DMS 273 (cell line): ENCODE data around the gene CHEK2.
"Not testable (repeated sequence)": the region's sequence is repeated elsewhere in the genome, so short reads cannot be mapped to it uniquely, and the experiment has no call there.

Experiments used
- DNase-seq: peaks from one replicate; lab custom pipeline; 2025; ENCODE audit not compliant: unreplicated experiment; lab: John Stamatoyannopoulos, UW

Gene CHEK2

GRCh38 chr22:28693041-28693760 lies 48.4 kb downstream of the CHEK2 start:
- DNase-seq = not testable (repeated sequence)

GRCh38 chr22:28689796-28690195 lies 51.8 kb downstream of the CHEK2 start:
- not testable (repeated sequence) for DNase-seq

GRCh38 chr22:28682966-28683365 lies 58.7 kb downstream of the CHEK2 start:
- DNase-seq = not testable (repeated sequence)

- not testable (repeated sequence) for DNase-seq
Observed at GRCh38 chr22:28680813-28681490, 60.7 kb downstream of the CHEK2 start.

GRCh38 chr22:28679611-28680287 lies 61.9 kb downstream of the CHEK2 start, which contains the start of gene TTC28:
TTC28 (minus strand) TSS chr22:28679840; CDS start chr22:28679723, 117 bp downstream.
- DNase-seq = peak; percentile 92

- DNase-seq = peak; percentile 72
Observed at GRCh38 chr22:28678778-28679610, 62.6 kb downstream of the CHEK2 start.

- not testable (repeated sequence) for DNase-seq
Observed at GRCh38 chr22:28678170-28678569, 63.5 kb downstream of the CHEK2 start.

- DNase-seq = no peak
Observed at GRCh38 chr22:28674121-28674563, 67.5 kb downstream of the CHEK2 start.

GRCh38 chr22:28670756-28671155 lies 70.9 kb downstream of the CHEK2 start:
- peak; percentile 13 for DNase-seq

- no peak for DNase-seq
Observed at GRCh38 chr22:28670161-28670560, 71.5 kb downstream of the CHEK2 start.

- no peak for DNase-seq
Observed at GRCh38 chr22:28669387-28669786, 72.2 kb downstream of the CHEK2 start.

GRCh38 chr22:28663569-28663942 lies 78.1 kb downstream of the CHEK2 start:
- DNase-seq = not testable (repeated sequence)

GRCh38 chr22:28658448-28658847 lies 83.2 kb downstream of the CHEK2 start:
- no peak for DNase-seq

GRCh38 chr22:28656181-28656580 lies 85.4 kb downstream of the CHEK2 start:
- no peak for DNase-seq

GRCh38 chr22:28650463-28650862 lies 91.2 kb downstream of the CHEK2 start:
- no peak for DNase-seq

GRCh38 chr22:28648792-28649191 lies 92.8 kb downstream of the CHEK2 start:
- DNase-seq = no peak

- no peak for DNase-seq
Observed at GRCh38 chr22:28647216-28647615, 94.4 kb downstream of the CHEK2 start.

GRCh38 chr22:28639321-28639720 lies 102.3 kb downstream of the CHEK2 start:
- DNase-seq = peak; percentile 31
